Stomach smooth muscle (tissue), 2 donors: ENCODE measurements around the gene HCFC1.

Experiments used
- H3K27ac ChIP-seq: one replicate; pipeline ENCODE4 v1.7.0; 2013; ENCODE audit warnings: mild to moderate bottlenecking, low read length, inconsistent platforms
- H3K27me3 ChIP-seq, 2 donors: one replicate each; pipeline ENCODE4 v1.7.0; 2013; ENCODE audit warnings: low read length in 2 of 2; ENCODE audit not compliant: insufficient read depth in 2 of 2, control insufficient read depth in 1 of 2
- H3K36me3 ChIP-seq, 2 donors: one replicate each; pipeline ENCODE4 v1.7.0; 2013; ENCODE audit warnings: low read length in 2 of 2; ENCODE audit not compliant: control insufficient read depth in 2 of 2, insufficient read depth in 2 of 2
- H3K4me1 ChIP-seq: one replicate; pipeline ENCODE4 v1.7.0; 2013; ENCODE audit warnings: low read length; ENCODE audit not compliant: control insufficient read depth, insufficient read depth
- H3K4me3 ChIP-seq, 2 donors: one replicate each; pipeline ENCODE4 v1.7.0; 2013; ENCODE audit warnings: low read length in 2 of 2
- H3K9ac ChIP-seq, 2 donors: one replicate each; pipeline ENCODE4 v1.7.0; 2013; ENCODE audit warnings: low read length in 2 of 2, mild to moderate bottlenecking in 1 of 2
- H3K9me3 ChIP-seq, 2 donors: one replicate each; pipeline ENCODE4 v1.7.0; 2013; ENCODE audit warnings: low read length in 2 of 2; ENCODE audit not compliant: control insufficient read depth in 2 of 2
- donor health status: healthy.
- donor health status: Pancreatic carcinoma.

The HCFC1 gene

GRCh38 chrX:153947009-153947769 is 24.4 kb downstream of the HCFC1 start:
- peaks cover 49% of the 10 kb centered on the region for H3K4me1 ChIP-seq
- peak overlapping the region in 1 of 2 donors; percentile 27 for H3K9ac ChIP-seq
- H3K9me3 ChIP-seq, result no peaks in the 10 kb centered on the region
- H3K36me3 ChIP-seq, result peaks cover 7 to 11% of the 10 kb centered on the region in 2 donors
- peaks cover 0 to 7% of the 10 kb centered on the region in 2 donors for H3K27me3 ChIP-seq
- no peak overlapping the region for H3K4me3 ChIP-seq
- peak overlapping the region; percentile 85 for H3K27ac ChIP-seq

- H3K27me3 ChIP-seq, result peaks cover 0 to 7% of the 10 kb centered on the region in 2 donors
- no peaks in the 10 kb centered on the region for H3K9me3 ChIP-seq
- peaks cover 6 to 10% of the 10 kb centered on the region in 2 donors for H3K36me3 ChIP-seq
- no peak overlapping the region for H3K4me3 ChIP-seq
- no peak overlapping the region for H3K27ac ChIP-seq
- H3K9ac ChIP-seq, result no peak overlapping the region
- peaks cover 42% of the 10 kb centered on the region for H3K4me1 ChIP-seq
Measured at GRCh38 chrX:153945956-153946943, 25.4 kb downstream of the HCFC1 start.

GRCh38 chrX:153944800-153945150 is 26.8 kb downstream of the HCFC1 start:
- H3K9ac ChIP-seq, result no peak overlapping the region
- no peaks in the 10 kb centered on the region for H3K9me3 ChIP-seq
- H3K36me3 ChIP-seq, result no peaks in the 10 kb centered on the region
- peaks cover 0 to 7% of the 10 kb centered on the region in 2 donors for H3K27me3 ChIP-seq
- no peak overlapping the region for H3K27ac ChIP-seq
- H3K4me3 ChIP-seq, result peak overlapping the region in 1 of 2 donors; percentile 60
- peaks cover 33% of the 10 kb centered on the region for H3K4me1 ChIP-seq

- H3K36me3 ChIP-seq, result no peaks in the 10 kb centered on the region
- no peak within 1 kb of the TSS for H3K27ac ChIP-seq
- H3K9me3 ChIP-seq, result no peaks in the 10 kb centered on the region
- peak within 1 kb of the TSS; percentile 36 to 48 for H3K9ac ChIP-seq
- H3K27me3 ChIP-seq, result peaks cover 0 to 8% of the 10 kb centered on the region in 2 donors
- peaks cover 28% of the 10 kb centered on the region for H3K4me1 ChIP-seq
- H3K4me3 ChIP-seq, result peak within 1 kb of the TSS; percentile 49 to 60
Measured at GRCh38 chrX:153944140-153944799, 27.3 kb downstream of the HCFC1 start, which contains the start of gene RENBP. Gene RENBP (minus strand): TSS chrX:153944643. CDS start chrX:153944610, 33 bp downstream.

- H3K4me1 ChIP-seq, result peaks cover 16% of the 10 kb centered on the region
- peaks cover 0 to 7% of the 10 kb centered on the region in 2 donors for H3K27me3 ChIP-seq
- peak overlapping the region in 1 of 2 donors; percentile 22 for H3K4me3 ChIP-seq
- no peaks in the 10 kb centered on the region for H3K36me3 ChIP-seq
- H3K9ac ChIP-seq, result no peak overlapping the region
- H3K9me3 ChIP-seq, result no peaks in the 10 kb centered on the region
- no peak overlapping the region for H3K27ac ChIP-seq
Measured at GRCh38 chrX:153941336-153942252, 30.0 kb downstream of the HCFC1 start.

- H3K4me1 ChIP-seq, result peaks cover 17% of the 10 kb centered on the region
- H3K9me3 ChIP-seq, result no peaks in the 10 kb centered on the region
- peaks cover 0 to 3% of the 10 kb centered on the region in 2 donors for H3K27me3 ChIP-seq
- no peak overlapping the region for H3K27ac ChIP-seq
- no peak overlapping the region for H3K4me3 ChIP-seq
- no peaks in the 10 kb centered on the region for H3K36me3 ChIP-seq
- H3K9ac ChIP-seq, result no peak overlapping the region
Measured at GRCh38 chrX:153939573-153939972, 32.0 kb downstream of the HCFC1 start.

- Histone ChIP-seq H3K36me3 (no peaks in the 10 kb centered on the region), H3K4me1 (peaks cover 14% of the 10 kb centered on the region), H3K27ac (no peak overlapping the region), H3K9me3 (no peaks in the 10 kb centered on the region), H3K4me3 (no peak overlapping the region), H3K9ac (no peak overlapping the region), H3K27me3 (peaks cover 0 to 2% of the 10 kb centered on the region in 2 donors)
Measured at GRCh38 chrX:153938226-153938786, 33.3 kb downstream of the HCFC1 start.

GRCh38 chrX:153937056-153937455 is 34.6 kb downstream of the HCFC1 start:
- H3K27ac ChIP-seq, result no peak overlapping the region
- no peaks in the 10 kb centered on the region for H3K9me3 ChIP-seq
- H3K4me1 ChIP-seq, result peaks cover 14% of the 10 kb centered on the region
- H3K36me3 ChIP-seq, result peaks cover 0 to 5% of the 10 kb centered on the region in 2 donors
- H3K4me3 ChIP-seq, result no peak overlapping the region
- H3K9ac ChIP-seq, result no peak overlapping the region
- H3K27me3 ChIP-seq, result peaks cover 0 to 2% of the 10 kb centered on the region in 2 donors

- Histone ChIP-seq H3K4me1 (peaks cover 12% of the 10 kb centered on the region), H3K27ac (no peak overlapping the region), H3K4me3 (peak overlapping the region in 1 of 2 donors; percentile 66), H3K27me3 (peaks cover 0 to 4% of the 10 kb centered on the region in 2 donors), H3K9ac (peak overlapping the region in 1 of 2 donors; percentile 29), H3K36me3 (peaks cover 7 to 10% of the 10 kb centered on the region in 2 donors), H3K9me3 (no peaks in the 10 kb centered on the region)
Measured at GRCh38 chrX:153935326-153935851, 36.2 kb downstream of the HCFC1 start.
